ENCODE measurements around the gene GPR176.

GRCh38 chr15:39817892-39818291, 102.2 kb downstream of the GPR176 start:
- TF ChIP-seq CTCF (IDR thresholded peaks at IDR 0.05) (no peak), EP300 (IDR thresholded peaks at IDR 0.05) (no peak), POLR2A (IDR thresholded peaks at IDR 0.05) (no peak), POLR2AphosphoS5 (IDR thresholded peaks at IDR 0.05) (no peak)
